NCI-H2196 treated with DMSO at 0.1 percent for 48 hours (cell line): Measurements from ENCODE around the gene TSEN2.
A peak's percentile ranks its signal among the peaks of the same experiment; 100 is the strongest.
"Not testable (repeated sequence)": the region's sequence is repeated elsewhere in the genome, so short reads cannot be mapped to it uniquely, and the experiment has no call there.

Source experiments
- DNase-seq: peaks from one replicate; lab custom pipeline; 2025; ENCODE audit not compliant: unreplicated experiment; lab: John Stamatoyannopoulos, UW

Gene TSEN2

DNA sequence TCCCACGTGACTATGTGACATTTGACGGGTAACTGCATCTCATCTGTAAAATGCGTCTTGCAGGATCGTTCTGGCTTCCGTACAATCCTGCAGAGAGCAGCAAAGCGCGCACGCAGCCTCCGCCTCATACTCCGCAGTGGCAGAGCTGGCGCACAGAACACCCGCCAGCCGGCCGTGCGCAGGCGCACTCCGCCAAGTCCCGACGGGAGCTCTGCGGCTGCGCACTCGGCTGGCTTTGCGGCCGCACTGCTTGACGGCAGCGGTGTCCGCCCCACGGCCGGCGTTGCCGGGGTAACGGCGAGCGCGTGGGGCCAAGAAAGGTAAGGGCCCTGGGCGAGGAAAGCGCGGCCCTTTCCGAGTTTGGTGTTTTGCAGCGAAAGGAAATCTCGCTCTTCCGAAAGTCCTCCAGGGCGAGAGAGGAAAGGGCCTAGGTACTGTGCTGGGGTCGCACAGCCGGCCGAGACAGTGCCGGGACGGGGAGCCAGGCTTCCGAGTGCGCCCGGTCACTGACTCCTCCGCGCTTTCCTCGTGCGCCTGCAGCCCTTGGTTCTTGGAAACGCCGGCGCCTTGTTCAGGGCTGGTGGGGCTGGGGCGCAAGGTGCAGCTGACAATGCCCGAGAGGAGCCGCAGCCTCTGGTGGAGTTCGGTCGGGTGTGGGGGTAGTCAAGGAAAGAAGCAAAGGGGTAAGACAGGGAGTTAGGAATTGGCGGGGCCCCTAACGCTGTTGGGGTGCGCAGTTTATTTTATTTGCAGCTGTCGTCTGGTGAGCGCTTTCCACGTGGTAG, at the start of gene TSEN2:
Gene TSEN2 (plus strand): TSS at position 283 of the 785 bp plus-strand sequence. CDS start 5,321 bp downstream, outside the sequence.
- peak; percentile 72 for DNase-seq

- no peak for DNase-seq
Measured at GRCh38 chr3:12436514-12437220, 47.6 kb upstream of the TSEN2 start.

- DNase-seq, result no peak
Measured at GRCh38 chr3:12437221-12437605, 47.1 kb upstream of the TSEN2 start.

- DNase-seq, result no peak
Measured at GRCh38 chr3:12437861-12438260, 46.4 kb upstream of the TSEN2 start.

- no peak for DNase-seq
Measured at GRCh38 chr3:12438318-12438717, 46.0 kb upstream of the TSEN2 start.

GRCh38 chr3:12439161-12439940, 44.9 kb upstream of the TSEN2 start:
- DNase-seq, result no peak

DNA sequence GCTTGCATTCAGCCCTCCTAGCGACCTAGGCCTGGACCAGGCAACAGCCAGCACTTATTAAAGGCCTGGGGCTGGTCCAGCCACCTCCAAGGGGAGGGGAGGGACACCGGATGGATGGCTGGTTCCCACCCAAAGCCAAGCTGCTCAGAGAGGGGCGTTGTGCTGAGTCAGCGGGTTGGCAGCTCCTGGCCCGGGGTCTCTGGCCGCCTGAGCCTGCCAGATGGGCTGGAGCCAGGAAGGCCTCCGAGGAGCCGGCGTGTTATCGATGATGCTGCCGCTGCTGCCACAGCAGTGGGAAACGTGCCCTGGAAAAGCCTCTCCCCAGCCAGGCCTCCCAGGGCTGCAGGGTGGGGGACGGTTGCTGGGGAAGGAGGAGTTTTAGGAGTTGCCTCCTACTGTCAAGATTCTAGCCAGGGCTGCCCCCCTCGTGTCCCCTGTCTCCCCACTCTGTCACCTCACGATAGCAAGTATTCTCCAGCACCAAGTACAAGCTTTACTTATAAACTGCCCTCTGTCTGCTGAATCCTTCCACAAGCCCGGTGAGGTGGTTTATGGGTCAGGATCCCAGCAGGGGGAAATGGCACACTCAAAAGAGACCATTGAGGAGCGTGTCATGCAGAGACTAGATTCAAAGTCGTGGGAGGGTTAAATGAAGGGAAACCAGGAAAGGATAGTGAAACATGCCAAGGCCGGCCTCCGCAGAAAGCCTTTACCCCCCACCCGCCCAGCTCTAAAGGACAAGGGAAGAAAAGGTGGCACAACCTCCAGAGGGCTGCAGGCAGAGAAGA, 43.2 kb upstream of the TSEN2 start:
- no peak for DNase-seq

GRCh38 chr3:12442654-12443501, 41.4 kb upstream of the TSEN2 start:
- DNase-seq, result no peak

DNA sequence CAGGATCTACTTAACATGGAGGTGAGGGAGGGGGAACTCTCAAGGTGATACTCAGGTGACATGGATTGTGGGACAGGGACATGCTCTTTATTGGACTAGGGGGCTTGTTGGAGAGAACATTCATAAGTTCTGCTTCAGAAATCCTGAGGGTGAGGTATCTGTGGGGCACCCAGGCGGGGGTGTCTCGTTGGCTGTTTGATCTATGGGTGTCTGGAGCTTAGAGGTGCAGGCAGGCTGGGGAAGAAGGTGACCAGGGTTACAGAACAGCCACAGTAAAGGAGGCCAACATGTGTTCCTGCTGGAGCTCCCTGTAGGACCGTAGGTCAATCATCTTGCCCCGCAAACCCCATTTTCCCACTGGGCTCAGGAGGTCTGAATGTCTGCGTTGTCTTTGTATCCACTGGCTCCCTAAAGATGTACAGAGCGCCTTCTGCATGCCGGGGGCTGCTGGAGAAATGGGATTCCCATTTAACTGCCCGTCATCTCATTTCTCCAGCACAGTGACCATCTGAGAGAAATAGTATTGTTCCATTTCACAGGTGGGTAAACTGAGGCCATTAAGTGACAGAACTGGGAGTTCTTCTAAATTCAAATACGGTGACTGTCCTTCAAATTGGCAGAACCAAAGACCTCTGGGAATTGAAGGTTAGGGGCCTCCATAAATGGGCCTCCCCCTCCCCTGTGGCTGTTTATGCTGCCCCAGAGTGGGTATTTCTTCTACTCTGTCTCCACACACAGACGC, 40.3 kb upstream of the TSEN2 start:
- no peak for DNase-seq

- no peak for DNase-seq
Measured at GRCh38 chr3:12444582-12445471, 39.5 kb upstream of the TSEN2 start.

DNA sequence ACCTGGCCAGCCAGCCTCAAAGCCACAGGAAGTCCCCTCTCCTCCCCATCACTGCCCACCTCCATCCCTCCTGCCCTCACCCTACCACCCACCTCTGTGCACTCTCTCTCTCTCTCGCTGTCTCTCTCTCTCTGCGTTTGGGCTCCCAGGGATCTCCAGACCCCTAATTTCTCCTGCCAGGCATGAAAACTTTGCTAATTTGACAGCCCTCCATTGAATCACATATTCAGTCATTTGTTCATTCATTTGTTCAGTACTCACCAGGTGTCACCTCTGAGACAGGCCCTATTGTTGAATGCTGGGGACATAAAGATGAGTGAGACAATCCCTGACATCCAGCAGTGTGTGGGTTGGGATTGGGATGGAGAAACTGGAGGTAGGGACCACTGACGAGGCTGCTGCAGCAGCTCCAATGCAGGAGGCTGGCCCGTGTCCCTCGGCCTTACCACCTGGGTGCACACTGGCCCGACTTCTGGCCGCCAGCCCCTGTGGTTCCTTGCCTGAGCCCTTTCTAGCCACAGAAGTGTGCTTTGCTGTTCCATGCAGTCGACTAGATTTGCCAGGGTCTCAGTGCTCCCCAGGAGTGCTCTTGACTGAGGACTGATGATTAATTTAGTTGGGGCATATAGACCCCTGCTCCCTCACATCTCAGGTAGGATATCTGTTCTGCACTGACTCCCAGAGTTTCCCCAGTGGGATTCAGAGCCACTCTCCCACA, 38.6 kb upstream of the TSEN2 start:
- no peak for DNase-seq

- DNase-seq, result no peak
Measured at GRCh38 chr3:12446298-12446697, 38.0 kb upstream of the TSEN2 start.

DNA sequence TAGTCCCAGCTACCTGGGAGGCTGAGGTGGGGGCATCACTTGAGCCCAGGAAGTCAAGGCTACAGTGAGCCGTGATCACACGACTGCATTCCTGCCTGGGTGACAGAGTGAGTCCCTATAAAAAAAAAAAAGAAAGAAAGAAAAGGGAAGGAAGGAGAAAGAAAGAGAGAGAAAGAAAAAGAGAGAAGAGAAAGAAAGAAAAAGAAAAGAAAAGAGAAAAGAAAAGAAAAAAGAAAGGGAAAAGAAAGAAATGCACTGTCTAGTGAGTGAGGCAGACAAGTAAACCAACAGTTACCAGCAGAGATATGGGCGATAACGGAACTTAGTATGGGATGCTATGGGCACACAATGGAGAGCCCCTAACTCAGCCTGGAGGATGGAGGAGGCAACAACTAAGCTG, 37.2 kb upstream of the TSEN2 start:
- DNase-seq, result no peak

DNA sequence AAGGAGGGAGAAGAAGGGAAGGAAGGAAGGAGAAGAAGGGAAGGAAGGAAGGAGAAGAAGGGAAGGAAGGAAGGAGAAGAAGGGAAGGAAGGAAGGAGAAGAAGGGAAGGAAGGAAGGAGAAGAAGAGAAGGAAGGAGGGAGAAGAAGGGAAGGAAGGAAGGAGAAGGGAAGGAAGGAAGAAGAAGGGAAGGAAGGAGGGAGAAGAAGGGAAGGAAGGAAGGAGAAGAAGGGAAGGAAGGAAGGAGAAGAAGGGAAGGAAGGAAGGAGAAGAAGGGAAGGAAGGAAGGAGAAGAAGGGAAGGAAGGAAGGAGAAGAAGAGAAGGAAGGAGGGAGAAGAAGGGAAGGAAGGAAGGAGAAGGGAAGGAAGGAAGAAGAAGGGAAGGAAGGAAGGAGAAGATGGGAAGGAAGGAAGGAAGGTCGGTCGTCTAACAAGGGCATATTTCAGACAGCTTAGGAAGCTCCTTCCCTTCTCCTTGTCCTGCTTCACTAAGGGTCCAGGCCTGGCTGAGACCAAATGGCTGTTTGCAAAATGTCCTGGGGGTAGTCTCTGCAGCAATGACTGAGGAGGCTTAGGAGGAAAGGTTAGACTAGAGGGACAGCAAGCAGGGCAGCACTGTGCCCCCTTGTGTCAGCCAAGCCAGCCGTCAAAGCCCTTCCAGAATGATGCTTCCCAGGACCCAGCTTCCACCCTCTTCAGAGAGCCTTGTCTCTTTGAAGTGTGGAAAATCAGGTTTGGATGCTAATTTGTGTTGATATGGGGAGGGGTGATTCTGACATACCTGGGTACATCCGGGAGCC, 35.7 kb upstream of the TSEN2 start:
- DNase-seq, result not testable (repeated sequence)

GRCh38 chr3:12449889-12450682, 34.2 kb upstream of the TSEN2 start:
- DNase-seq, result no peak

GRCh38 chr3:12451481-12451880, 32.8 kb upstream of the TSEN2 start:
- DNase-seq, result no peak
